Measurements from ENCODE around the gene POLD1. TPM values are rescaled to one million over a fixed set of nuclear protein-coding genes. Genes with fewer than 3 reads are reported as not detected.

Gene POLD1
- total RNA-seq, 1 donor from 2014 or later, result 91.8 TPM

GRCh38 chr19:50416034-50416977, 32.2 kb downstream of the POLD1 start:
- Mint-ChIP-seq H3K27ac (no peak overlapping the region), H3K4me3 (no peak overlapping the region), H3K4me1 (ENCODE audit: unreplicated experiment) (peaks cover 7% of the 10 kb centered on the region), H3K36me3 (peaks cover 4% of the 10 kb centered on the region), H3K27me3 (peaks cover 20% of the 10 kb centered on the region), H3K9me3 (no peaks in the 10 kb centered on the region)
- no peak for DNase-seq (ENCODE audit: extremely low spot score, unreplicated experiment)
- TF ChIP-seq CTCF (conservative IDR thresholded peaks at IDR 0.05), result peak; percentile 21

GRCh38 chr19:50417111-50418081, 33.2 kb downstream of the POLD1 start:
- Mint-ChIP-seq H3K27me3 (peaks cover 20% of the 10 kb centered on the region), H3K9me3 (no peaks in the 10 kb centered on the region), H3K4me1 (ENCODE audit: unreplicated experiment) (peaks cover 7% of the 10 kb centered on the region), H3K36me3 (peaks cover 4% of the 10 kb centered on the region), H3K4me3 (no peak overlapping the region), H3K27ac (no peak overlapping the region)
- no peak for DNase-seq (ENCODE audit: extremely low spot score, unreplicated experiment)
- no peak for TF ChIP-seq CTCF (conservative IDR thresholded peaks at IDR 0.05)

- no peak for DNase-seq (ENCODE audit: extremely low spot score, unreplicated experiment)
Observed at GRCh38 chr19:50418176-50419021, 34.3 kb downstream of the POLD1 start, which contains the start of gene SPIB. Gene SPIB, plus strand, starts transcription at chr19:50418938. Its CDS starts 25 bp downstream, at chr19:50418963.

GRCh38 chr19:50419022-50419579, 35.0 kb downstream of the POLD1 start:
- peaks cover 22% of the 10 kb centered on the region for H3K27me3 Mint-ChIP-seq
- DNase-seq (ENCODE audit: extremely low spot score, unreplicated experiment), result no peak
- peaks cover 4% of the 10 kb centered on the region for H3K36me3 Mint-ChIP-seq
- peak overlapping the region; percentile 21 for H3K4me3 Mint-ChIP-seq
- peaks cover 7% of the 10 kb centered on the region for H3K4me1 Mint-ChIP-seq (ENCODE audit: unreplicated experiment)
- no peak for TF ChIP-seq CTCF (conservative IDR thresholded peaks at IDR 0.05)
- peak overlapping the region; percentile 82 for H3K27ac Mint-ChIP-seq
- no peaks in the 10 kb centered on the region for H3K9me3 Mint-ChIP-seq

More at GRCh38 chr19:50418176-50419021, 34.3 kb downstream of the POLD1 start, which contains the start of gene SPIB:
- H3K36me3 Mint-ChIP-seq, result peaks cover 4% of the 10 kb centered on the region
- H3K4me1 Mint-ChIP-seq (ENCODE audit: unreplicated experiment), result peaks cover 7% of the 10 kb centered on the region
- H3K27me3 Mint-ChIP-seq, result peaks cover 22% of the 10 kb centered on the region
- peak within 1 kb of the TSS; percentile 82 for H3K27ac Mint-ChIP-seq
- TF ChIP-seq CTCF (conservative IDR thresholded peaks at IDR 0.05), result no peak
- peak within 1 kb of the TSS; percentile 21 for H3K4me3 Mint-ChIP-seq
- H3K9me3 Mint-ChIP-seq, result no peaks in the 10 kb centered on the region
